Activated naive CD4-positive, alpha-beta T cell treated with anti-CD3 and anti-CD28 coated beads, Interleukin-2, amount 10 ng/mL, durations not matched to agents 7 days and 5 days (primary cell): Measurements from ENCODE around the gene ARV1.

Experiments
- CTCF ChIA-PET: fragments of 350-600 bp; sonication (Branson Sonifier 250); formaldehyde crosslinking; loops from one replicate; lab custom pipeline; 2021; ENCODE audit warnings: antibody characterized with exemption; lab: Charles Lee
- DNase-seq: peaks from one replicate; pipeline ENCODE4 v3.0.0-alpha.2; 2020
- H3K27ac Mint-ChIP-seq: one replicate; pipeline ENCODE4 v1.8.0; 2021; ENCODE audit warnings: mild to moderate bottlenecking, moderate library complexity, mixed read lengths
- H3K27me3 Mint-ChIP-seq: one replicate; pipeline ENCODE4 v1.8.0; 2021; ENCODE audit warnings: mild to moderate bottlenecking, mixed read lengths
- H3K36me3 Mint-ChIP-seq: one replicate; pipeline ENCODE4 v1.8.0; 2021; ENCODE audit warnings: mixed read lengths
- H3K4me1 Mint-ChIP-seq: one replicate; pipeline ENCODE4 v1.8.0; 2021; ENCODE audit warnings: mixed read lengths
- H3K4me3 Mint-ChIP-seq: one replicate; pipeline ENCODE4 v1.8.0; 2021; ENCODE audit warnings: mild to moderate bottlenecking, moderate library complexity, mixed read lengths
- H3K9me3 Mint-ChIP-seq: one replicate; pipeline ENCODE4 v1.8.0; 2021; ENCODE audit warnings: mixed read lengths

ARV1 gene

DNA sequence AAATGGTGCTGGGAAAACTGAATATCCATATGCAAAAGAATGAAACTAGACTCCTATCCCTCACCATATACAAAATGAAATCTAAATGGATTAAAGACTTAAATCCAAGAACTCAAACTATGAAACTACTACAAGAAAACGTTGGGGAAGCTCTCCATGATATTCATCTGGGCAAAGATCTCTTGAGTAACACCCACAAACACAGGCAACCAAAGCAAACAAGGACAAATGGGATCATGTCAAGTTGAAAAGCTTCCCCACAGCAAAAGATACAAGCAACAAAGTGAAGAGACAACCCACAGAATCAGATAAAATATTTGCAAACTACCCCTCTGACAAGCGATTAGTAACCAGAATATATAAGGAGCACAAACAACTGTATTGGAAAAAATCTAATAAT, 14.0 kb upstream of the ARV1 start:
- DNase-seq, result no peak
- Mint-ChIP-seq H3K4me3 (no peak overlapping the region), H3K27me3 (no peaks in the 10 kb centered on the region), H3K9me3 (no peaks in the 10 kb centered on the region), H3K36me3 (peaks cover 17% of the 10 kb centered on the region), H3K4me1 (peaks cover 5% of the 10 kb centered on the region), H3K27ac (no peak overlapping the region)
- CTCF ChIA-PET, result no interaction called here

DNA sequence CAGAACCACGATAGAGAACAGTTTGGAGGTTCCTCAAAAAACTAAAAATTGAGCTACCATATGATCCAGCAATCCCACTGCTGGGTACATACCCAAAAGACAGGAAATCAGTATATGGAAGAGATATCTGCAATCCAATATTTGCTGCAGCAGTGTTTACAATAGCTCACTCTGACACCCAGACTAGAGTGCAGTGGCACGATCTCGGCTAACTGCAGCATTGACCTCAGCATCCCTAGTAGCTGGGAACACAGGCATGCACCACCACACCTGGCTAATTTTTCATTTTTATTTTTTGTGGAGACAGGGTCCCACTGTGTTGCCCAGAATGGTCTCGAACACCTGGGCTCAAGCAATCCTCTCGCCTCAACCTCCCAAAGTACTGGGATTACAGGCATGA, 13.4 kb upstream of the ARV1 start:
- CTCF ChIA-PET, result no interaction called here
- no peak overlapping the region for H3K27ac Mint-ChIP-seq
- peaks cover 11% of the 10 kb centered on the region for H3K4me1 Mint-ChIP-seq
- no peaks in the 10 kb centered on the region for H3K9me3 Mint-ChIP-seq
- H3K36me3 Mint-ChIP-seq, result peaks cover 16% of the 10 kb centered on the region
- H3K27me3 Mint-ChIP-seq, result no peaks in the 10 kb centered on the region
- DNase-seq, result no peak
- no peak overlapping the region for H3K4me3 Mint-ChIP-seq

GRCh38 chr1:230966358-230966873, 12.5 kb upstream of the ARV1 start:
- CTCF ChIA-PET, result no interaction called here
- DNase-seq, result no peak
- H3K4me1 Mint-ChIP-seq, result peaks cover 15% of the 10 kb centered on the region

GRCh38 chr1:230970432-230970831, 8.5 kb upstream of the ARV1 start:
- Mint-ChIP-seq H3K27me3 (no peaks in the 10 kb centered on the region), H3K9me3 (no peaks in the 10 kb centered on the region), H3K27ac (no peak overlapping the region), H3K36me3 (peaks cover 23% of the 10 kb centered on the region), H3K4me3 (no peak overlapping the region), H3K4me1 (peaks cover 52% of the 10 kb centered on the region)
- DNase-seq, result no peak
- CTCF ChIA-PET, result interaction anchor here (1.7 kb wide), 1 partner anchor 50 kb away, joined by 5 read pairs; no protein-coding TSS in a partner anchor

More at GRCh38 chr1:230966358-230966873, 12.5 kb upstream of the ARV1 start:
- H3K4me3 Mint-ChIP-seq, result no peak overlapping the region
- no peaks in the 10 kb centered on the region for H3K9me3 Mint-ChIP-seq
- no peaks in the 10 kb centered on the region for H3K27me3 Mint-ChIP-seq
- no peak overlapping the region for H3K27ac Mint-ChIP-seq
- H3K36me3 Mint-ChIP-seq, result peaks cover 12% of the 10 kb centered on the region

DNA sequence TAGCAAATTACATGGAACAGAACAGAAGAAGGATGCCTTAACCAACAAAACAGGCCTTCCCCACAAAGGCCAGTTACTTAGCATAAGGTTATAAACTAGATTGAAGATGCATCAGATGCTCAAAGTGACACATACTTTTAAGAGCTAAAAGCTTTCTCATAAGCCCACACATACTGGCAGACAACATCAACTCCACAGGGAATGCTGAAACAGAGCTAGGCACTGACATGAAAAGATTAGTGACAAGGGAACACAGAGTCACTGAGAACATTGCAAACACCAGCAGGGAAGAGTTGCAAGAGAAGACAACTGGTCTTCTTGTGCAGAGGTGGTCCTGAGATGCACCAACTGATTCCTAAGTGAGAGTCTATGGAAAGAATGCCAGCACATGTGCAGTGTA, 7.1 kb upstream of the ARV1 start:
- Mint-ChIP-seq H3K4me3 (no peak overlapping the region), H3K9me3 (no peaks in the 10 kb centered on the region), H3K4me1 (peaks cover 65% of the 10 kb centered on the region), H3K27me3 (no peaks in the 10 kb centered on the region), H3K27ac (peak overlapping the region; percentile 34), H3K36me3 (peaks cover 35% of the 10 kb centered on the region)
- no peak for DNase-seq
- CTCF ChIA-PET, result no interaction called here

GRCh38 chr1:230972855-230973271, 6.0 kb upstream of the ARV1 start:
- no peaks in the 10 kb centered on the region for H3K9me3 Mint-ChIP-seq
- H3K27ac Mint-ChIP-seq, result peak overlapping the region; percentile 92
- H3K4me1 Mint-ChIP-seq, result peaks cover 75% of the 10 kb centered on the region
- CTCF ChIA-PET, result interaction anchor here (0.6 to 1.0 kb wide), 3 partner anchors 23 to 67 kb away, joined by 3 read pairs; partner anchors contain the start of gene FAM89A
- H3K36me3 Mint-ChIP-seq, result peaks cover 46% of the 10 kb centered on the region
- H3K4me3 Mint-ChIP-seq, result peak overlapping the region; percentile 55
- DNase-seq, result peak; percentile 84
- H3K27me3 Mint-ChIP-seq, result no peaks in the 10 kb centered on the region

DNA sequence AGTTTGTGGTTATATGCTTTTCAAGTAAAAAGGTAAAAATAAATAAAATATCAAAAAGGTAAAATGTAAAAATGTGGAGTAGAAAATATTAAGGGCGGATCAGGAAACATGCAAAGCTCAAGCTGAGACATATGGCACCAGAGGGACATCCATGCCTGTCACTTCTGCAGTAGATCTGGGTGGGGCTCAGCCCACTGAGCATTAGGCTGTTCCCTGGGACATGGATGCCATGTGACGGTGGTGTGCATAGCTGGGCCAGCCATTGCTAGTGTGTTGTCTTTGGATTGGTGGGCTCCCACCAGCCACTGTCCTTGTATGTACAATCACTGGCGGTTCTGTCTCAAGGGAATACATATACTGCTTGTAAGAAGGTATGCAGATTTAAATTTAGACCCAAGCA, 3.3 kb upstream of the ARV1 start:
- peaks cover 38% of the 10 kb centered on the region for H3K36me3 Mint-ChIP-seq
- peaks cover 63% of the 10 kb centered on the region for H3K4me1 Mint-ChIP-seq
- DNase-seq, result no peak
- no peaks in the 10 kb centered on the region for H3K27me3 Mint-ChIP-seq
- H3K4me3 Mint-ChIP-seq, result no peak overlapping the region
- no peaks in the 10 kb centered on the region for H3K9me3 Mint-ChIP-seq
- CTCF ChIA-PET, result no interaction called here
- H3K27ac Mint-ChIP-seq, result no peak overlapping the region

GRCh38 chr1:230976360-230976759, 2.5 kb upstream of the ARV1 start:
- CTCF ChIA-PET, result no interaction called here
- H3K4me1 Mint-ChIP-seq, result peaks cover 61% of the 10 kb centered on the region
- H3K27ac Mint-ChIP-seq, result peak overlapping the region; percentile 98

GRCh38 chr1:230976825-230977747, 1.8 kb upstream of the ARV1 start:
- peak; percentile 50 for DNase-seq
- Mint-ChIP-seq H3K4me1 (peaks cover 54% of the 10 kb centered on the region), H3K9me3 (no peaks in the 10 kb centered on the region), H3K4me3 (peak overlapping the region; percentile 94), H3K36me3 (peaks cover 34% of the 10 kb centered on the region), H3K27ac (peak overlapping the region; percentile 98), H3K27me3 (no peaks in the 10 kb centered on the region)
- CTCF ChIA-PET, result interaction anchor here (1.0 kb wide), 1 partner anchor 8 kb away, joined by 3 read pairs; no protein-coding TSS in a partner anchor

More at GRCh38 chr1:230976360-230976759, 2.5 kb upstream of the ARV1 start:
- Mint-ChIP-seq H3K36me3 (peaks cover 36% of the 10 kb centered on the region), H3K27me3 (no peaks in the 10 kb centered on the region), H3K4me3 (peak overlapping the region; percentile 94), H3K9me3 (no peaks in the 10 kb centered on the region)
- DNase-seq, result no peak

- Mint-ChIP-seq H3K9me3 (no peaks in the 10 kb centered on the region), H3K27ac (peak overlapping the region; percentile 98), H3K4me3 (peak overlapping the region; percentile 94), H3K36me3 (peaks cover 34% of the 10 kb centered on the region), H3K4me1 (peaks cover 46% of the 10 kb centered on the region), H3K27me3 (no peaks in the 10 kb centered on the region)
- peak; percentile 42 for DNase-seq
- CTCF ChIA-PET, result interaction anchor here (0.9 to 1.0 kb wide), 2 partner anchors 9 to 62 kb away, joined by 3 read pairs; partner anchors contain the start of gene FAM89A
These were observed 968 bp upstream of the ARV1 start for GRCh38 chr1:230977761-230978490.

GRCh38 chr1:230979389-230979716, 459 bp downstream of the ARV1 start:
- Mint-ChIP-seq H3K27ac (no peak overlapping the region), H3K4me1 (peaks cover 35% of the 10 kb centered on the region), H3K36me3 (peaks cover 27% of the 10 kb centered on the region), H3K4me3 (no peak overlapping the region), H3K27me3 (no peaks in the 10 kb centered on the region), H3K9me3 (no peaks in the 10 kb centered on the region)
- CTCF ChIA-PET, result interaction anchor here (1.0 kb wide), 1 partner anchor 337 kb away, joined by 3 read pairs; the partner anchor contains the start of gene COG2
- DNase-seq, result no peak

- peaks cover 30% of the 10 kb centered on the region for H3K4me1 Mint-ChIP-seq
- DNase-seq, result no peak
- CTCF ChIA-PET, result interaction anchor here (0.9 to 1.0 kb wide), 2 partner anchors 37 to 337 kb away, joined by 3 read pairs; partner anchors contain the start of gene COG2
- H3K4me3 Mint-ChIP-seq, result no peak overlapping the region
- no peak overlapping the region for H3K27ac Mint-ChIP-seq
- H3K27me3 Mint-ChIP-seq, result no peaks in the 10 kb centered on the region
- H3K9me3 Mint-ChIP-seq, result no peaks in the 10 kb centered on the region
- H3K36me3 Mint-ChIP-seq, result peaks cover 24% of the 10 kb centered on the region
These were observed 1.1 kb downstream of the ARV1 start for GRCh38 chr1:230979952-230980351.

DNA sequence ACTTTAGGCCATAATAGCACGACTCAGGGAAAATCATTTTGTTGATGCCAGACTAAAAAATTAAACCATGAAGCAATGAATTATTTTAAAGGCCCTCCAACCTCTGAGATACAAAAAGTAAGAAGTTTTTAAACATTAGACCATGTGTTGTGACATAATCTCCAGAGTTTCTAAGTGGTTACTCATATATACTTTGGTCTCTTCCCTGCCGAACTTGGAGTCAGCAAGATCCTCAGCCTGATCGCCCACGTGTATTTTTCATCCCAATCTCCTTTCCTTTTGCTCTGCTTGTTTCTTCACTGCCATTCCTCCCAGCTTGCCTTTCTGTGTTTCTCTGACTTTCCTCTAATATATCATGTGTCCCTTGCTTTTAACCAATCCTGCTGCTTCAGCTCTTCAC, 3.8 kb downstream of the ARV1 start:
- CTCF ChIA-PET, result interaction anchor here (0.9 kb wide), 1 partner anchor 23 kb away, joined by 3 read pairs; no protein-coding TSS in a partner anchor
- H3K27me3 Mint-ChIP-seq, result no peaks in the 10 kb centered on the region
- no peak for DNase-seq
- peaks cover 12% of the 10 kb centered on the region for H3K36me3 Mint-ChIP-seq
- peaks cover 5% of the 10 kb centered on the region for H3K4me1 Mint-ChIP-seq
- H3K27ac Mint-ChIP-seq, result no peak overlapping the region
- H3K9me3 Mint-ChIP-seq, result no peaks in the 10 kb centered on the region
- H3K4me3 Mint-ChIP-seq, result no peak overlapping the region

DNA sequence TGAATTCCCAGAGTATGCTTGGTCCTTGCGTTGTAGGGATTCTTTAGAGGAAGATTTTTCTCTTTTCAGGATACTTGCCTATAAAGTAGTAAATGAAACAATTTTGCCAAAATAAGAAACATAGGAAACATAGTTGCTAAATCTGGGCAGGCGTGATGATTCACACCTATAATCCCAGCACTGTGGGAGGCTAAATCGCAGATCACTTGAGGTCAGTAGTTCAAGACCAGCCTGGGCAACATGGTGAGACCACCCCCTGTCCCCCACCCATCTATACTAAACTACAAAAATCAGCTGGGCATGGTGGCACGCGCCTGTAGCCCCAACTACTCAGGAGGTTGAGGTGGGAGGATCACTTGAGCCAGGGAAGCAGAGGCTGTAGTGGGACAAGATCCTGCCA, 4.9 kb downstream of the ARV1 start:
- no peaks in the 10 kb centered on the region for H3K27me3 Mint-ChIP-seq
- peaks cover 12% of the 10 kb centered on the region for H3K36me3 Mint-ChIP-seq
- no peaks in the 10 kb centered on the region for H3K9me3 Mint-ChIP-seq

More for the DNA sequence above, 4.9 kb downstream of the ARV1 start:
- CTCF ChIA-PET, result no interaction called here
- Mint-ChIP-seq H3K27ac (no peak overlapping the region), H3K4me1 (peaks cover 4% of the 10 kb centered on the region), H3K4me3 (no peak overlapping the region)
- no peak for DNase-seq
